SU-DHL-6 (cell line): ENCODE measurements around the gene SPATA4.
A peak's percentile ranks its signal among the peaks of the same experiment; 100 is the strongest.

ENCODE experiments used
- H2AFZ ChIP-seq: fragments of 200-600 bp; sonication (generic); 2 replicates; pipeline ENCODE4 v1.6.1; 2014; ENCODE audit warnings: low read depth, mild to moderate bottlenecking, moderate library complexity, mixed read lengths, antibody characterized with exemption, low read length; ENCODE audit not compliant: severe bottlenecking
- H3F3A ChIP-seq: fragments of 200-600 bp; shearing (Covaris generic); 2 replicates; pipeline ENCODE4 v1.6.0; 2016; ENCODE audit warnings: antibody characterized with exemption, mild to moderate bottlenecking; ENCODE audit not compliant: insufficient read depth
- H3K27ac ChIP-seq: fragments of 200-600 bp; sonication (generic); 2 replicates; pipeline ENCODE4 v1.5.1; 2016; ENCODE audit warnings: low read depth, mild to moderate bottlenecking, low read length, moderate library complexity, mixed read lengths
- H3K27me3 ChIP-seq: fragments of 200-600 bp; sonication (generic), shearing (Covaris generic); 2 replicates; pipeline ENCODE4 v1.6.0; 2014; ENCODE audit warnings: mild to moderate bottlenecking, low read length
- H3K36me3 ChIP-seq: fragments of 200-600 bp; sonication (generic); 2 replicates; pipeline ENCODE4 v1.6.1; 2014; ENCODE audit warnings: mild to moderate bottlenecking, low read length, mixed read lengths
- H3K4me2 ChIP-seq: fragments of 300-600, 200-600 bp; shearing (Covaris generic), sonication (generic); 2 replicates; pipeline ENCODE4 v1.6.0; 2014; ENCODE audit warnings: low read length, low read depth, mild to moderate bottlenecking; ENCODE audit not compliant: poor library complexity, severe bottlenecking
- H3K4me3 ChIP-seq: fragments of 200-600 bp; sonication (generic); 2 replicates; pipeline ENCODE4 v1.5.1; 2014; ENCODE audit warnings: antibody characterized with exemption, low read length, mild to moderate bottlenecking, mixed read lengths; ENCODE audit not compliant: insufficient read depth, poor library complexity, severe bottlenecking
- H3K79me2 ChIP-seq: fragments of 200-600 bp; sonication (generic); 2 replicates; pipeline ENCODE4 v1.6.1; 2014; ENCODE audit warnings: mild to moderate bottlenecking, low read length, moderate library complexity; ENCODE audit not compliant: insufficient read depth
- H3K9ac ChIP-seq: fragments of 200-600 bp; sonication (generic); 2 replicates; pipeline ENCODE4 v1.7.0; 2014; ENCODE audit warnings: mild to moderate bottlenecking, low read length
- H3K9me2 ChIP-seq: fragments of 200-600 bp; sonication (generic); replicated peaks from 2 replicates; pipeline ENCODE4 v1.6.1; 2014; ENCODE audit warnings: low read length; ENCODE audit not compliant: insufficient read depth
- H3K9me3 ChIP-seq: fragments of 200-600 bp; sonication (generic); 2 replicates; pipeline ENCODE4 v1.6.1; 2014; ENCODE audit warnings: low read length, mixed read lengths; ENCODE audit not compliant: insufficient read depth
- H4K20me1 ChIP-seq: fragments of 200-600 bp; sonication (generic); 2 replicates; pipeline ENCODE4 v1.6.1; 2014; ENCODE audit warnings: low read depth, mild to moderate bottlenecking, antibody characterized with exemption, low read length, moderate library complexity, mixed read lengths
- EZH2phosphoT487 ChIP-seq: fragments of 200-600 bp; sonication (generic), shearing (Covaris generic); conservative IDR thresholded peaks from 2 replicates; pipeline ENCODE4 v1.6.1; 2018; ENCODE audit warnings: mild to moderate bottlenecking, antibody characterized with exemption, low read length, moderate library complexity, mixed read lengths
- TF ChIP-seq, protein P1 (sequence below): fragments of 200-600 bp; sonication (generic); IDR thresholded peaks from one replicate; pipeline ENCODE4 v1.5.1; 2017; ENCODE audit warnings: antibody characterized with exemption, mild to moderate bottlenecking, low read length, moderate library complexity; ENCODE audit not compliant: insufficient read depth, poor library complexity, severe bottlenecking

The SPATA4 gene

GRCh38 chr4:176195184-176195978, at the start of gene SPATA4:
Gene SPATA4 (minus strand): TSS chr4:176195585. CDS start chr4:176195562, 23 bp downstream.
- H3K27me3 ChIP-seq: no peaks in the 10 kb centered on the region
- peak within 1 kb of the TSS; percentile 52 for H3K9ac ChIP-seq
- H3K36me3 ChIP-seq: no peaks in the 10 kb centered on the region
- no peaks in the 10 kb centered on the region for H3K9me2 ChIP-seq
- peak within 1 kb of the TSS; percentile 97 for H2AFZ ChIP-seq
- peak within 1 kb of the TSS; percentile 48 for H3K27ac ChIP-seq
- H3K79me2 ChIP-seq: no peaks in the 10 kb centered on the region
- H3K4me2 ChIP-seq: peak within 1 kb of the TSS; percentile 92
- TF ChIP-seq EZH2phosphoT487: no peak
- TF ChIP-seq, protein P1, sequence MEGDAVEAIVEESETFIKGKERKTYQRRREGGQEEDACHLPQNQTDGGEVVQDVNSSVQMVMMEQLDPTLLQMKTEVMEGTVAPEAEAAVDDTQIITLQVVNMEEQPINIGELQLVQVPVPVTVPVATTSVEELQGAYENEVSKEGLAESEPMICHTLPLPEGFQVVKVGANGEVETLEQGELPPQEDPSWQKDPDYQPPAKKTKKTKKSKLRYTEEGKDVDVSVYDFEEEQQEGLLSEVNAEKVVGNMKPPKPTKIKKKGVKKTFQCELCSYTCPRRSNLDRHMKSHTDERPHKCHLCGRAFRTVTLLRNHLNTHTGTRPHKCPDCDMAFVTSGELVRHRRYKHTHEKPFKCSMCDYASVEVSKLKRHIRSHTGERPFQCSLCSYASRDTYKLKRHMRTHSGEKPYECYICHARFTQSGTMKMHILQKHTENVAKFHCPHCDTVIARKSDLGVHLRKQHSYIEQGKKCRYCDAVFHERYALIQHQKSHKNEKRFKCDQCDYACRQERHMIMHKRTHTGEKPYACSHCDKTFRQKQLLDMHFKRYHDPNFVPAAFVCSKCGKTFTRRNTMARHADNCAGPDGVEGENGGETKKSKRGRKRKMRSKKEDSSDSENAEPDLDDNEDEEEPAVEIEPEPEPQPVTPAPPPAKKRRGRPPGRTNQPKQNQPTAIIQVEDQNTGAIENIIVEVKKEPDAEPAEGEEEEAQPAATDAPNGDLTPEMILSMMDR: no peak
- H3K4me3 ChIP-seq: peak within 1 kb of the TSS; percentile 61
- H3F3A ChIP-seq: no peaks in the 10 kb centered on the region
- H4K20me1 ChIP-seq: no peaks in the 10 kb centered on the region
- H3K9me3 ChIP-seq: no peaks in the 10 kb centered on the region

DNA sequence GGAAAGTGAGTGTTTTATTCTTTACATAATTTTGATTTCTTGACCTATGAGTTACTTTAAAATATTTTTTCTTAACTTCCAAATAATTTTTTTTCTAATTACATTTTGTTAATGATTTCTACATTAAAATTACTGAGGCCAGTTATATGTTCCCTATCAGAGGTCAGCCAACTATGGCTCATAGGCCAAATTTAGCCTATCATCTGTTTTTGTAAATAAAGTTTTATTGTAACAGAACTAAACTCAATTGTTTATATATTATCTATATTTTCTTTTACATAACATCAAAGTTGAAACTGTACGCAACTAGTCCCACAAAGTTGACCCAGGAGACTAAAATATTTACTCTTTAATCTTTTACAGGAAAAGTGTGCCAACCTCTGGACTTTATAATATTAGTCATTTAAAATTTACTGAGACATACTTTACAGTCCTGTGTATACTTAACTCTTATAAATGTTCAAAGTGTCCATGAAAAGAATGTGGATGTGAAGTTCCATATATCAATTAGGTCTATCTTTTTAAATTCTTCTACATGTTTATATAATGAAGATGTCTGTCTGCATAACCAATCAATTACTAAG, 47.5 kb upstream of the SPATA4 start:
- Histone ChIP-seq H3K4me3 (no peak overlapping the region), H3K4me2 (no peak overlapping the region), H2AFZ (no peak overlapping the region), H3K27ac (no peak overlapping the region), H3K9me3 (no peaks in the 10 kb centered on the region), H3K79me2 (no peaks in the 10 kb centered on the region), H3F3A (no peaks in the 10 kb centered on the region), H3K36me3 (no peaks in the 10 kb centered on the region), H3K27me3 (no peaks in the 10 kb centered on the region), H4K20me1 (no peaks in the 10 kb centered on the region), H3K9ac (no peak overlapping the region), H3K9me2 (no peaks in the 10 kb centered on the region)
- TF ChIP-seq, protein P1: no peak
- TF ChIP-seq EZH2phosphoT487: no peak

DNA sequence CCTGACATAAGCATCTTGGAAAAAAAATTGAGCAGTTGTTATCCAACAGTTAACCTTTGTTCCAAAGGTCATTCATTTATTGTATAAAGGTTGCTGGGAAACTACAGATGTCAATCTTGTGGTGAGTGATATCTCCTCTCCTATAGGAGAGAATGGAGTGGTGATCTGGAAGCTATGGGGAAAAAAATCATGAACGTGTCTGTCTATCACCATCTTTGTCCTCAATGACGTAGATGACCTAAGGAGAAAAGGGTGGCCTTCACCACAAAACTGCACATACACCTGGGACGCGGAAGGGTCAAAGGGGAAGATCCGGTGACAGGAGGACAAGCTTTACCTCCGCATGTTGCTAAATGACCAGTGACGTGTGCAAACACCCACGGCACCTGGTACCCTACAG, 46.3 kb upstream of the SPATA4 start:
- Histone ChIP-seq H3K79me2 (no peaks in the 10 kb centered on the region), H3K9me3 (no peaks in the 10 kb centered on the region), H3K9ac (no peak overlapping the region), H3F3A (no peaks in the 10 kb centered on the region), H4K20me1 (no peaks in the 10 kb centered on the region), H3K27ac (no peak overlapping the region), H2AFZ (no peak overlapping the region), H3K9me2 (no peaks in the 10 kb centered on the region), H3K4me2 (no peak overlapping the region), H3K36me3 (no peaks in the 10 kb centered on the region), H3K27me3 (no peaks in the 10 kb centered on the region), H3K4me3 (no peak overlapping the region)
- no peak for TF ChIP-seq EZH2phosphoT487
- TF ChIP-seq, protein P1: no peak
